Inferior parietal cortex (tissue), 1 donor: ENCODE results near the gene HLA-F.

Experiments
- DNase-seq: peaks from one replicate; pipeline ENCODE4 v3.0.0-alpha.2; 2016; ENCODE audit errors: extremely low spot score

Gene HLA-F

DNA sequence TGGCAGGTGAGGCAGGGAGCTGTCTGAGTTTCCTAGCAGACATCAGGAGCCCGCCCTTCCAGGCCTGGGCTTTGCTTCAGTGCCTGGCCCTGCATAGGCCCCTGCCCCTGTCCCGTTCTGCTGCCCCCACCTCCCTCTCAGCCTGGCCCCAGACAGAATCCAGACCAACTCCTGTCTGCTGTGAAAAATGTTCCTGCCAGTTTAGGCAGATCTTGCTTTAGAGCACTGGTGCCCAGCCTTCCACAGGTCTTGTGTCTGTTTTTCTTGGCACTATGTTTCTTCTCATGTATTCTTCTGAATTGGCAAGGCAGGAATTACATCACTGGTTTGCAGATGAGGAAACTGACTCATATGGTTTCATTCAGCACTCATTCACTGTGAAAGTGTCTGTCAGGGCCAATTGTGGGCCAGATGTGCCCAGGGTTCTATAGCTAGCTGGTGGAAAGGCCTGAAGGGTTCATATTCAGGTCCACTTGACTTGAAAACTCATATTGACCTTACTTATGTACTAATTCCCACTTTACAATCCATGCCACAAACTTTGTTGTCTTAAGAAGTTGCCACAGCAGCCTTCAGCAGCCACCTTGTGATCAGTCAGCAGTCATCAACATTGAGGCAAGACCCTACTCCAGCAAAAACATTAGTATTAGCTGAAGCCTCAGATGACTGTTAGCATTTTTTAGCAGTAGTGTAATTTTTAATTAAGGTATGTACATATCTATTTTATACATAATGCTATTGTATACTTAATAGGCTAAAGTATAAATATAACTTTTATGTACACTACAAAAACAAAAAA is 40.5 kb downstream of the HLA-F start:
- DNase-seq: no peak

DNA sequence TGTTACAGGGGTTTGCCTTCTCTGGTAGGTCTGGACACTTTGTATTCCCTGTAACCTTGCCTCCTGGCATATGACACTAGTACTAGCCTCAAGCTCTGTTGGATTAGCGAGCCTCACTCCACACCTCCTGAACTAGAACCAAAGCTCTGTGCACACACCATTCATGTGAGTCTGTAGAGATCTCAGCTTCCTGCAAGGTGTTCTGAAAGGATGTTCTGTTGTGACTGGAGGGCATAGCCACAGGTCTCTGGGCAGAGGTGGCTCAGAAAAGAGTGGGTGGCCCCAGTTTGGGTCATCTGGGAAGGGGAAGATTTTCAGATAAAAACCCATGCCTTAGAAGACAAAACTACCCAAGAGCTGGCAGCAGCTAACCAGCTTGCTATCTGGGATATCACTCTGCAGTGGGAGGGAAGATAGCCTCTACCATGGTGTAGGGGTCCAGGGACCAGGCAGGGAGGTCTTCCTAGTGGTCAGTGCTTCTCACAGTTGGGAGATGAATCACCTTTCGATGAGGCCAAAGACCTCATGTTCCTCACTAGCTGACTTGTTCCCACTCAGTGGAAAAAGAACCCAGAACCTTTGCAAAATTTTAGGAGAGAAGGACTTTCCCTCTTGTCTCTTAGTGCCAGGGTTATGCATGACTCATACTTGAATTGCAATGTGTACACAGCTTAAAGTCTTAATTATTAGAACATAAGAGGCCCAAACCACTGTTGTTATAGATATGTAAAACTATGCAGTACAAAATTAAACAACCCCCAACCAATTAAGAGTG is 41.4 kb downstream of the HLA-F start:
- DNase-seq: no peak

GRCh38 chr6:29769336-29769735 is 46.1 kb downstream of the HLA-F start:
- no peak for DNase-seq

GRCh38 chr6:29770306-29770705 is 47.1 kb downstream of the HLA-F start:
- DNase-seq: no peak

GRCh38 chr6:29776684-29777083 is 53.5 kb downstream of the HLA-F start:
- DNase-seq: no peak
